Osteocyte (in vitro differentiated cells): Measurements from ENCODE around the gene HOXB4. TPM values are rescaled to one million over a fixed set of nuclear protein-coding genes. Genes with fewer than 3 reads are reported as not detected.
A peak's percentile ranks its signal among the peaks of the same experiment; 100 is the strongest.

Experiments used
- DNase-seq: peaks from one replicate; pipeline ENCODE4 v3.0.0; 2021; ENCODE audit warnings: mixed read lengths; ENCODE audit not compliant: unreplicated experiment; ENCODE audit errors: extremely low spot score
- H3K27ac Mint-ChIP-seq: one replicate; pipeline ENCODE4 v1.8.0; 2021; ENCODE audit warnings: mild to moderate bottlenecking, mixed read lengths; ENCODE audit not compliant: unreplicated experiment
- H3K27me3 Mint-ChIP-seq: one replicate; pipeline ENCODE4 v1.8.0; 2021; ENCODE audit warnings: mixed read lengths; ENCODE audit not compliant: unreplicated experiment
- H3K36me3 Mint-ChIP-seq: one replicate; pipeline ENCODE4 v1.8.0; 2021; ENCODE audit warnings: mixed read lengths; ENCODE audit not compliant: unreplicated experiment
- H3K4me1 Mint-ChIP-seq: one replicate; pipeline ENCODE4 v1.8.0; 2021; ENCODE audit warnings: mixed read lengths; ENCODE audit not compliant: unreplicated experiment
- H3K4me3 Mint-ChIP-seq: one replicate; pipeline ENCODE4 v1.8.0; 2021; ENCODE audit warnings: mild to moderate bottlenecking, moderate library complexity, mixed read lengths; ENCODE audit not compliant: unreplicated experiment
- H3K9me3 Mint-ChIP-seq: one replicate; pipeline ENCODE4 v1.8.0; 2021; ENCODE audit warnings: mixed read lengths; ENCODE audit not compliant: unreplicated experiment
- CTCF ChIP-seq: fragments of 200-600 bp; sonication (generic); IDR thresholded peaks from 2 replicates; pipeline ENCODE4 v1.5.0; 2021; ENCODE audit warnings: antibody characterized with exemption, mild to moderate bottlenecking, moderate library complexity
- total RNA-seq: library from RNA; stranded (reverse); gene quantifications from 2 replicates; pipeline ENCODE4 v1.2.1, GENCODE V29; 2021

Gene HOXB4
- total RNA-seq, 1 donor from 2014 or later, result not detected

DNA sequence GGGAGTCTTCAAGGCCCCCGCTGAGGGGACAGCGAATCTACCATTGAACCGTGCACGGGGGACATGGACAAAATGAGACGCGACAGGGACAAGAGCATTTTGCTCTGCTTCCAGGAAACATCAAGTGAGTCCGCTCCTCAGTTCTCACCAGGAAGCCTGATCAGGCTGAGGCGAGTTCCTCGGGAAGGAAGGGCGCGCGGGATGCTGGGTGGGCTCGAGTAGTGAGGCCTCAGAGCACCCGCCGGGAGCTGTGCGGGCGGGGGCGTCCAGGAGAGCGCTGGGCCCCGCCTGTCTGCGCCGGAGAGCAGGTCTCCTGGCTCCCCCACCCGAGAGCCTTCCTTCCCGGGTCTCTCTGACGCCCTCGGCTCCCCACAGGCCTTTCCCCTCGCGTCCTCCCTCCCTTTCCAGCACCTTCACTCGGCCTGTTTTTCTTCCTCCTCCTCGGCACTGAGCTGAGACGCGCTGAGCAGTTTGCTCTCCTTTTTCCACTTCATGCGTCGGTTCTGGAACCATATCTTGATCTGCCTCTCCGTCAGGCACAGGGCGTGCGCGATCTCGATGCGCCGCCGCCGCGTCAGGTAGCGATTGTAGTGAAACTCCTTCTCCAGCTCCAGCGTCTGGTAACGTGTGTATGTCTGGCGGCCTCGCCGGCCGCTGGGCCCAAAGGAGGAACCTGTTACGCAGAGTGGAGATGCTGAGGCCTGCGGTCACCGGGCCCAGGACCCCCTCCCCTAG is 18.0 kb upstream of the HOXB4 start:
- TF ChIP-seq CTCF, result no peak
- Mint-ChIP-seq H3K4me3 (no peak overlapping the region), H3K36me3 (no peaks in the 10 kb centered on the region), H3K9me3 (no peaks in the 10 kb centered on the region), H3K27ac (no peak overlapping the region), H3K27me3 (peaks cover 97% of the 10 kb centered on the region), H3K4me1 (peaks cover 11% of the 10 kb centered on the region)
- DNase-seq, result no peak

GRCh38 chr17:48595278-48595999 is 17.3 kb upstream of the HOXB4 start:
- Mint-ChIP-seq H3K27me3 (peaks cover 97% of the 10 kb centered on the region), H3K27ac (no peak overlapping the region), H3K4me3 (no peak overlapping the region), H3K36me3 (no peaks in the 10 kb centered on the region), H3K4me1 (peaks cover 11% of the 10 kb centered on the region), H3K9me3 (no peaks in the 10 kb centered on the region)
- TF ChIP-seq CTCF, result no peak
- no peak for DNase-seq

- Mint-ChIP-seq H3K4me3 (no peak overlapping the region), H3K9me3 (no peaks in the 10 kb centered on the region), H3K27me3 (peaks cover 97% of the 10 kb centered on the region), H3K27ac (no peak overlapping the region), H3K4me1 (peaks cover 13% of the 10 kb centered on the region), H3K36me3 (no peaks in the 10 kb centered on the region)
- DNase-seq, result no peak
- no peak for TF ChIP-seq CTCF
These were observed 16.6 kb upstream of the HOXB4 start for GRCh38 chr17:48594538-48595277.

GRCh38 chr17:48593840-48594537 is 15.8 kb upstream of the HOXB4 start:
- DNase-seq, result no peak
- Mint-ChIP-seq H3K27me3 (peaks cover 97% of the 10 kb centered on the region), H3K27ac (no peak overlapping the region), H3K4me1 (peaks cover 13% of the 10 kb centered on the region), H3K36me3 (no peaks in the 10 kb centered on the region), H3K9me3 (no peaks in the 10 kb centered on the region), H3K4me3 (no peak overlapping the region)
- peak; percentile 69 for TF ChIP-seq CTCF
